ENCODE results near the gene ZCCHC17.
"Not testable (repeated sequence)": the region's sequence is repeated elsewhere in the genome, so short reads cannot be mapped to it uniquely, and the experiment has no call there.

Gene ZCCHC17

DNA sequence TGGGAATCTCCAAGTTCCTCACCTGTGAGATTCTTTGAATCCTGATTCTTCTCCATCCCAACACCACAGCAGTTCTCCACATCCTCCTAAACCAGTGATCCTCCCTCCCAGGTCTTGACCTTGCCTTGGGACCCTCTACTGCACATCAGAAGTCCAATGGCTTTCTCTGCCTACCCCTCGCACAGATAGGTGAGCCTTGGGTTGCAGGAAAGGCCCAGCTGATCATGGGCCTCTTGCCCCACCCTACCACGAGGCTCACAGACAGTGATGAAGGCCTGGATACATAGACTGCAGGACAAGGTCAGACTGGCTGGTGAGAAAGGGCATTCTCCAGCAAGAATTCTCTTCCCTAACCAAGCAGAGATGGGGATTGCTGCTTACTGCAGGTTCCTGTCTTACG is 75.2 kb downstream of the ZCCHC17 start:
- DNase-seq: no peak

DNA sequence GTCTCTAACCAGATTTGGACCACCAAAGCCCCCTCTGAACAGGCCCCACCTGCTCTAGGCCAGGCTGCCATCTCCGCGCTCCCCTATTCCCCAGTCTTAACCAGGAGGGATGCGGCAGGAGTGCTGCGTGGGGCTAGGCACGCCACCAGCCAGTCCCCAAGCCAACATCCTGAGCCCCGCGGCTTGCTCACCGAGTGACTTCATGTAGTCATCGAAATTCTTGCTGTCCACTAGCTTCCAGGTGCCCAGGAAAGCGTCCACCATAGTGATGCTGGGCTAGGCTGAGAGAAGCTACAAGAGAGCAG is 75.9 kb downstream of the ZCCHC17 start:
- no peak for DNase-seq

DNA sequence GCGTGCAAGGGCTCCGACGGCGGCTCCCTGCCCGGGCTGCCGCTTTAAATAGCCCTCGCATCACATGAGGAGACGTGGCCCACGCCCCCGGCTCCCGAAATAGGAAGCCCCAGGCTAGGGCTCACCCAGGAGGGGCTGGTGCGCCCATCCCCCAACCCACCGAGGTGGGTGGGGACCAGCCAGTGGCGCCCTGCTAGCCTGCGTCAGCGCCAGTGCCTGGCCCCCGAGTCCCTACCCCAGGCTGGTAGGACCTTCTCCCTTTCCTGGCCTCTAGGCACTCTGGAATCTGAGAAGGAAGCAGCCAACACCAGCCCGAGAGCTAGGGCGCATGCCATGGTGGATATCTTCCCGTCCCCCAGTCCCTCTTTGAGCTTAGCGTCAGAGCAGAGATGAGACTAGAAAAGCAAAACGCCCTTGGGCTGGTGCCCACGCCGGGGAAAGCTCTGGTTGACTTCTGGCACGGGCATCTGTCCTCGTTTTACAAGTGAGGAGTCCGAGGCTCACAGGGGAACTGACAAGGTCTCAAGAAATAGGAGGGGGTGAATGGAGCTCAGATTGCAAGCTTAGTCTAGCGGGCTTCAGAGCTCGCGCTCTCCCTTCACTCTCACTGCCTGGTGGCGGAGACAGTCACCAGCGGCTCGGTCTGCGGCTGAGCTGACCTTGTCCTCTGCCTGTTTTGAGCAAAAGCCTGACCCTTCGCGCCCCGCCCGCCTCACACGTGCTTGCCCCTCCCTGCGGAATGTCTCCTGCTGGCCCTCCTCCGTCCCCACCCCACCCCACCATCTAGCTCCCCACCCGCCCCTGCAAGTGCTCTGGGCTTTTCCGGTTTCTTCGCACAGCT is 76.4 kb downstream of the ZCCHC17 start, which contains the start of gene FABP3:
FABP3 (minus strand) TSS at position 21 of the 841 bp plus-strand sequence. CDS start 62 bp downstream, outside the sequence.
- DNase-seq: no peak

DNA sequence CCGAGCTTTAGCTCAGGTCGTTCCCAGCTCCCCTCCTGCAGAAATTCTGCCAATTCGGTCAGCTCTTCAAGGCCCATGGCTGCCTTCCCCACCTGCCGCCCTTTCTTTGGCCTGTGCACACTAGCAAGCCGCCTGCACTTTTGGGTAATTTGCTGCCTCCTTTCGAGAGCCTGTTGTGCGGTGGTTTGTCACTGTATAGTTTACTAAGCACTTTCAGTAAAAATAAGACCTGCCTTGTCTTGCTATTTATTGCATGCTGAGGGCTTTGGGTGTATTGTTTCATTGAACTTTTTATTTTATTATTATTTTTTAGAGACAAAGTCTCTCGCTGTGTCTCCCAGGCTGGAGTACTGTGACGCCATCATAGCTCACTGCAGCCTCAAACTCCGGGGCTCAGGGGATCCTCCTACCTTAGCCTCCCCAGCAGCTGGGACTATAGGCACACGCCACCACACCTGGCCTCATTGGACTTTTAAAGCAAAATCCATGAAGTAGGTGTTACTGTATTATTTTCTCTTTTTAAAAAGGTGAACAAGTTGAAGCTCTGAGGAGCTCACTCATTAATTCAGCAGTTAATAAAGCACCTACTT is 77.2 kb downstream of the ZCCHC17 start:
- no peak for DNase-seq

DNA sequence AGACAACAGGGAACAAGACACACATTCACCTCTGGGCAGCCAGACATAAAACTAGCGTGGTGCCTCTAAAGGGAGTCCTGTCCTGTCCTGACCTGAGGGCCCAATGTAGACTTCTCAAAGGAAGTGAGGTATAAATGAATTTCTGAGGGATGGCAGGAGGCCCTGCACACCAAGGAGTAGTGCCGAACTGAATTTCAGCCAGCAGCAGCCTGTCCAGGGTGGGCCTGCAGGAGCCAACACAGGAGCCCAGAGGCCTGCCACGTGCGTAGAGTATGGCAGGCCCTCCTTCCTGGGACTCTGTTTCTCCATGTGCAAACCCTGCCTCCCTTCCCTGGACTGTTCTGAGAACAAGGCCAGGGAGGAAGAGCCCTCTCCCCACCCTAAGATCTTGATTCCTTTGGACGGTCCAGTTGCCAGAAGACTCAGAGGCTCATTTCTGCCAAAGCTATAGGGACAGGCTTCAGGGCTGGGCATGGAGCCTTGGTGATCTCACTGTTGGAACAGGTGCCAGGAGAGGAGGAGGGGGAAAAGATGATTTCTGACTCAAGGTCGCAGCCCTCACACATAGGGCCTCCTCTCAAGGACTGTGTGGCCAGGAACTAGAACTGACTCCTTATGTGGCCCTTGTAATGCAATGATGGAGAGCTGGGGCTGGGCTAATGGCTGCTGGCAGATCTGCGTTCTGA is 77.8 kb downstream of the ZCCHC17 start:
- no peak for DNase-seq

DNA sequence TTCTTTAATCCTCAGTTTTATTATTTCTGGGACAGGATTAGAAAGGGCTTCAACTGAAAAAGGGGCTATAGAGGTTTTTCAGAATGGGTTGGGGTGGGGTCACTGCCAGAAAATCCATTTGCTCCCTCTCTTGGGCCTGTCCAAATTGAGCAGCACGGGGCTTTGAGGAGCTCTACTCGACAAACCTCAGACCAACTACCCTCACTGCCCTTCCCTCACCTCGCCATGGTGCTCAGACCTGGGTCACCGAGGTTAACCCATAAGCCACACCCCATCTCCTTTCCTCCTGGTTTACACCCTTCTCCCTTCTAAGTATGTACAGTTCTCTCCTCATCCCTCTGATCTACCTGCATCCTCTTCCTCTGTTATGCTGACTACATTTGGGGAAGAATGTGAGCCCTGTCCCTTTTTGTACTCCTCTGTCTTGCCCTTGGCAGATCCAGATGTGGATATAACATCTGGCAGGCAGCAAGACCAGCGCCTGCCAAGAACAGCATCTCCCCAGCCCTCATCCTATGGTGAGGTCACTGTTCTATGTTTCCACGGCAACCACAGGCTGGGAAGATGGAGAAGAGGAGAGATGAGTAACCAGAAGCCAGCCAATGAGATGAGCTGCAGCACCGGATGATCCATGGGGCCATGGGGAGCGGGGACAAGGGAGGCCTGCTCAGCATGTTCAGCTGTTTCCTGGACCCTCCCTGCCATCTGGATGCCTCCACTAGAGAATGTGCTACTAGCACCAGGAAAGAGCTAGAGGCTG is 79.7 kb downstream of the ZCCHC17 start:
- peak; percentile 36 for DNase-seq

DNA sequence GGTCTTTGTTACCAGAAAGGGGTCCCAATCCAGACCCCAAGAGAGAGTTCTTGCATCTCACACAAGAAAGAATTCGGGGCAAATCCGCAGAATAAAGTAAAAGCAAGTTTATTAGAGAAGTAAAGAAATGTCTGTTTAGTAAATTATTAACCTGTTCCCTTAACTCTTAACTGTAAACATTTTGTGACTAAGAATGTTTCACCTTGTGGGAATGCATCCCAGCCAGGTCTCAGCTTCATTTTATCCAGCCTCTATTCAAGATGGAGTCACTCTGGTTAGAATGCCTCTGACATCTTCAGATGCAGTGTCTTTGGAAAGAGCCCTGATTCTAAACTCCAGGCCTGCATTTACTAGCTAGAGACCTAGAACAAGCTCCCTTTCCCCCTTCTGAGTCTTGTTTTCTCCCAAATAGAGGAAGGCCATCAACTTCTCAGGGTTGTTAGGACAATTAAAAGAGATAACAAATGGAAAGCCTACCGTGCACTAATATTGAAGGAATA is 80.6 kb downstream of the ZCCHC17 start:
- no peak for DNase-seq

DNA sequence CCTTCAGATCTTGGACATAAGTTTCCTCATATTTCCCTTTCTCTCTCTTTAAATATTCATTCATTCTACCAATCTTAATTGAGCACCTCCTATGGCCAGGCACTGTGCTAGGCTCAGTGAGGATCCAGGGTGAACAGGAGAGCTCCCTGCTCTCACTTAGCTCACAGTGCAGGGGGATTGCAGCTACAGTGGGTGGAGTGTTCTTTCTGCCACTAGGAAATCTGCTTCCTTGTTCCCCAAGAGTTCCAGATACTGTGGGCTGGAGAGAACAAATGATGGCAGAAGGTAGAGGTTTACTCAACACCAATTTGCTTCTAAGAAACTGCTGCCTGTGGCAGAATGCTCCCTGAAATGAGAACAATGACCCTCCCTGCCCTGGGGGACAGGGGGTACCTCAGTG is 81.2 kb downstream of the ZCCHC17 start:
- no peak for DNase-seq

DNA sequence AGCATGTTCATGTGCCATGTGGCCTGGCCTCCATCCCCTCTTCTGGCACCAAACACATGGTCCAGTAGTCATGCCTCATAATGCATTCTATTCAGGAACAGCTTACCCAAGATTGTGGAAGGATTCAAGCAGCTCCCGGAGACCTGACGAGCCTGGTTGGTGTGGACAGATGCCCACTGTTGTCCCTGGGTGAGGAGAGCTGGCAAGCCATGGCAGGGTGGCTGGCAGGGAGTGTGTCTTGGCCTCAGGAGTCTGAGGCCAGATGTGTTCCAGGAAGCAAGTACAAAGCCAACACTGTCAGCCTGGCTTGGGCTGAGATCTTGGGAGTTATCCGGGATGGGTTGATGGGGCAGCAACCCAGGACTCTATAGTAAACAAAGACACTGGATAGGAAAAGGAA is 83.3 kb downstream of the ZCCHC17 start:
- DNase-seq: no peak

DNA sequence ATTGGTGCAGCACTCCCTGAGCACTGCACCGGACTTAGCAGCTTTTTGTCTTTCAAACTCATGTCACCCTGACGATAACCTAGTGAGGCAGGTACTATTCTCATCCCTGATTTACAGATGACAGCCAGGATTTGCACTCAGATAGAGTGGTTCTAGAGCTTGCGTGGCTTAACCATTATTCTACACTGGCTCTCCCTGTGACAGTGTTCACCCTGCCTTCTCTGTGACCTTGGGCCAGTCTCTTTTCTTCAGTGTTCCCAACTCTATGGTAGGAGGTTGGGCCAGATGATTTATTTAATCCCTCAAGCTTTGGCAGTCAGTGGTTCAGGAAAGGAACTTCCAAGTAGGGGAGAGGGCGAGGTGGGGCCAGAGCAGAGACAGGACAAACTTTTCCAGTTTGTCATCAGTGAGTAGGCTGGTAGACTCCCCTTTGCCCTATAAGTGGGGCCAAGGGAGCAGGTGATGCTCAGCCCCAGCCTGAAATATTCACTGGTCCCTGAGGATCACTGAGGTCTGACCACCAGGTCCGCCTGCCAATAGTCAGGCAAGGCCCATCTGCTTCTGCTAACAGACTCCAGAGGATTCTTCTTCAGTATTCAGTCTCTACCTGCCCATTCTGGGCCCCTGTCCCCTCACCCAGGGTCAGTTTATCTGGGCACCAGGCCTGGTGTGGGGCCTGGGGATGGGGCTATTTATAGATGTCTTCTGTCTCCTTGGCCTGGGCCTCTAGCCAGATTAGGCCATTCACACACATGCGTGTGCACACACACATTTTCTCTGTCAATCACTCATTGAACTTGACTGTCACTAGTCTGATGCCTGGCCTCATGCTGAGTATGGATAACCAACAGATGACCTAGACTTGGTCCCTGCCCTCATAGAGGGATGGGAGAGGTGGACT is 84.8 kb downstream of the ZCCHC17 start:
- no peak for DNase-seq

DNA sequence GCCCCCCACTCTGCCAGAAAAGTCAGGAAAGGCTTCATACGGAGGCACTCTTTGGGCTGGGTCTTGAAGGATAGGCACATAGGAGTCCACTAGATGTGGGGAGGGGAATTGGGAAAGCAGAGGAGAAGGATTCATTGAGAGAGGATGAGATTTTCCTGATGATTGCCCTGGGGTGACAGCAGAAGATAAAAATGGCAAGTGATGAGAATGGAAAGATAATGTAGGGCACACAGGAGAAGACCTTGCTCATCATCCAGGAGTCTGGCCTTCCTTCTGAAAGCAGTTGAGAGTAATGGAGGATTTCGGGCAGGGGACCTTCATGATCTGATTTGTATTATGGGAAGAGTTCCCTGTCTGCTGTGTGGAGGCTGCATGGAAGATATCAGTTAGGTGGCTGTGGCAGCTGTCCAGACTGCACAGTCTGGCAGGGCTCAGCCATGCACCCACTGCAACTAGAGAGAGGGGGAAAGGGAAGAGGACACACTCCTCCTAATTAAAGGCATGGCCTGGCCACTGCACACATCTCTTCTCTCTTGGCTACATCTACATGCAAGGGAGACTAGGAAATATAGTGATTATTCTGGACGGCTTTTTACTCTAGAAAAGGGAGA is 85.7 kb downstream of the ZCCHC17 start:
- DNase-seq: no peak

DNA sequence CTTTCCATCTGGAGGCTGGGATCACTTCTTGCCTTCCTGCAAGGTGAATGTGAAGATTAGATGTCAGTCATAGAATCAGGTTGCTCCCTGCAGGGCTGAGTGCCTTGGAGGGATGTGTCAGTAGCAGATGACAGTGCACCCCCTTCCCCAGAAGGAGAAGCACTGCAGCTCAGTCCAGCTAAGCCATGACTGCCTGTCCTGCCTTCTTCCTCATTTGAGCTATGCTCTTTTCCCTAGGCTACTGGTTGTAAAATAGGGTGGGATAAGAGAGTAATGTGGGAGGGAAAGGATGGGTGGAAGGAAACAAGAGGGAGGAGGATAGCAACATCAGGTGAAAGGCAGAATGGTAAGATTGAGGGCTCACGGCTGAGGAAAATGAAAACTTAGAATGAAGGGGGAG is 87.1 kb downstream of the ZCCHC17 start:
- DNase-seq: no peak

DNA sequence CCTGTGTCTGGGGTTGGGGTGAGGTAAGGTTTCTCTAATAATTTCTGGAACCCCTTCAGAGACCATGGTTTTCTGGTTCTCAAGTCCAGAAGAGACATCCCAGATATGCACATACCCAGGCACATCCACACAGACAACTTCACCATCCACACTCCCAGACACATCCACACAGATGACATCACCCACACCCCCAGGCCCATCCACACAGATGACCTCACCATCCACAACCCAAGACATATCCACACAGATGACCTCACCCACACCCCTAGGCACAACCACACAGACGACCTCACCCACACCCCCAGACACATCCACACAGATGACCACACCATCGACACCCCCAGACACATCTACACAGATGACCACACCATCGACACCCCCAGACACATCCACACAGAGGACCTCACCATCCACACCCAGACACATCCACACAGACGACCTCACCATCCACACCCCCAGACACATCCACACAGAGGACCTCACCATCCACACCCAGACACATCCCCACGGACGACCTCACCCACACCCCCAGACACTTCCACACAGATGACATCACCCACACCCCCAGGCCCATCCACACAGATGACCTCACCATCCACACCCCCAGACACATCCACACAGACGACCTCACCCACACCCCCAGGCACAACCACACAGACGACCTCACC is 89.9 kb downstream of the ZCCHC17 start:
- not testable (repeated sequence) for DNase-seq

DNA sequence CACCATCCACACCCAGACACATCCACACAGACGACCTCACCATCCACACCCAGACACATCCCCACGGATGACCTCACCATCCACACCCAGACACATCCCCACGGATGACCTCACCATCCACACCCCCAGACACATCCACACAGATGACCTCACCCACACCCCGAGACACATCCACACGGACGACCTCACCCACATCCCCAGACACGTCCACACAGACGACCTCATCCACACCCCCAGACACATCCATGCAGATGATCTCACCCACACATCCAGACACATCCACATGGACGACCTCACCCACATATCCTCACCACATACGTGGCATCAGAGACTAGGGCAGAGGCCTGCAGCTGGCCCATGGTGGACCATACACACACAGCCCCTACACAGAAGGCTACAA is 90.8 kb downstream of the ZCCHC17 start:
- no peak for DNase-seq

DNA sequence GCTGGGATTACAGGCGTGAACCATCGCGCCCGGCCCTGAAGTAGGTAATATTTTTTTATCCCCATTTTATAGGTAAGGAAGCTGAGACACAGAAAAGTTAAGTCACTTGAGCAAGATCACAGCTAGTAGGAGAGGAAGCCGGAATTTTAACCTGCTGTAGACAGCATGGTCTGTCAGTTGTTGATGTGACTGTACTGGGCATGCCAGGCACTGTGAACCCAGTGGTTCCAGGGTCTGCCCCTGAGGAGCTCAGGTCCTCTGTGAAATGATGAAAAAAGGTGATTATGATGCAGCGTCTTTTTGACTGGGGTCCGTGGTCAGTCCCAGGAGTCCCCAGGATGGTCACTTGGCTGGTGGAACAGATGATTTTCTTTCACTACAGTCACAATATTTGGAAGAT is 92.8 kb downstream of the ZCCHC17 start:
- no peak for DNase-seq

DNA sequence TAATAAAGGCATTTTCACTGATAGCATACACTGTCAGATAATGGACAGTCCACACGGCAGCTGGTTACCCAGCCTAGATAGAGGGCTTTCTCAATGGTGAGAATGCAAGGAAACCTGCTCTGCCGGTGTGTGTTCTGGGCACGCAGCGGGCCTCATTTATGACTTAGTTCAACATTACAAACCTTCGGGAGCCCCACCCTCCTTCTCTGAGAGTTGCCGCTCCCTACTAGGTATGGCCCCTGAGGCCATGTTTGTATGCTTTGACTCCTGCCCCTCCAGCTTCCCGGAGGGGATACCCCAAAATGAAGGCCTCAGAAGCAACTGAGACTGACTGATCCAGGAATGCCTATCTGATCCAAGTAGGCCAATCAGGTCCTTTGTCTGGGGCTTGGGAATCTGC is 93.2 kb downstream of the ZCCHC17 start:
- DNase-seq: no peak

DNA sequence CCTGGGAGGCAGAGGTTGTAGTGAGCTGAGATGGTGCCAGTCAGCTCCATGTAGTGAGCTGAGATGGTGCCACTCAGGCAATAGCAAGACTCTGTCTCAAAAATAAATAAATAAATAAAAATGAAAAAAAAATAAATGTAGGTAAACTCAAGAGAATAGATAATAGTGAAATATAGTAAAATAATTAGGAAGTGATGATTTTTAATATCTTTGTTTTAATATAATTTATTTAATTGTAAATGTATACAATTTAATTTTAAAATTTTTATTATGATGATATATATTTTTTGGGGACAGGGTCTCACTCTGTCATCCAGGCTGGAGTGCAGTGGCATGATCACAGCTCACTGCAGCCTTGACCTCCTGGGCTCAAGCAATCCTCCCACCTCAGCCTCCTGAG is 96.6 kb downstream of the ZCCHC17 start:
- no peak for DNase-seq

DNA sequence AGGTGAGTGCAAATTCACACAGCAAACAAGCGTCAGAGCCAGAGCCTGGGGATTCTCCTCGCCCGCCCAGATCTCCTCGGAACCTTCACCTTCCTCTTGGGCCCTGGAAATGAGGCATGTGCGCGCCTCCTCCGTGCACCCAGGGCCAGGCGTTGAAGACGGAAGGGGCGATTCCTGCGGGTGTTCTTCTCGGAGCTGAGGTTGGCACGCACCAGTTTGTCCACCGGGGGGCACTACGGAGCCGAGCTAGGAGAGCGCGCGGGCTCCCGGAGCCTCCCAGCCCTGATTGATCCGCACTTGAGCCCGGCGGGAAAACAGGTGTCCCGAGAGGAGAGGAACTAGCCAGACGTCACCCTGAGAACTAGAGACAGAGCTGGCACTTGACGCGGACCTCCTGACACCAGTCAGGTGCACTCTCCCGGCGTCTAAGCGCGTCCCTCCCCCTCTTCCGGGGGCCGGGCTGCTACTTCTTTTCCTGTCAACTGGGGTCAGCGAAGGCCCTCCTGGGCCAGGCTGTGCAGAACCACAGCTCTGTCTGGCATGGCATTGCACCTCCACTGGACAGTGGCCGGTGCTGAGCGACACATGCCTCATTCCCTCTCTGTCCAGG is 97.9 kb downstream of the ZCCHC17 start:
- DNase-seq: peak; percentile 80

DNA sequence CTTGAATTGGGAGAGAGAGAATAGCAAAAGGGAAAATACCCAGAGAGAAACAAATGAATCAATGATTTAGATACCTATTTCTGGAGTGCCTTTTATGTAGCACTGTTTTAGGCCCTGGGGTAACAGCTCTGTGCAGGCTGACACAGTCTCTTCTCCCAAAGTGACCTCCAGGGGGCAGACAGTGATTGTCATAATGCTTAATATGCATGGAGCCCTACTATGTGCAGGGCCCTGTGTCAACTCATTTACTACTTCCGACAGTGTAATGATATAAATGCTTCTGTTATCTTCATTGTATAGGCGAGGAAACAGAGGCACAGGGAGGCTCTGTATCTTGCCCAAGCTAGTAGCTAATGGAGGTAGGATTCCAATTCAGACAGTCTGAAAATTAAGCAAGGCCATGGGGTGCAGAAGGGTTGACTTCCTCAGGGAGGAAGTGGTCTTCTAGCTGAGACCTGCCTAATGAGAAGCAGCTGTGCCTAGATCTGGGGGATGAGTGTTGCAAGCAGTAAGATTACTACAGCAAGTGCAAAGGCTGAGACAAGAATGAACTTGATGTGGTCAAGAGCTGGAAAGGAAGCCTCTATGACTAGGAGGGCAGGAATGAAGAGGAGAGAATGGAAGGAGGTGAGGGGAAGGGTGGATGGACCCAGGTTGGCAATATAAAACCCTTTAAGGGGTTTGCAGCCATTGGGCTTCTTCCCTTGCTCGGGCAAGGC is 100.0 kb downstream of the ZCCHC17 start:
- DNase-seq: no peak
